Mesenchymal stem cell (in vitro differentiated cells and primary cell): Measurements from ENCODE around the gene TRHDE.

ENCODE experiments used
- DNase-seq: peaks from one replicate; pipeline ENCODE4 v3.0.0-alpha.2; 2013
- H2AFZ ChIP-seq: one replicate; pipeline ENCODE4 v1.6.1; 2013; ENCODE audit warnings: low read depth, mild to moderate bottlenecking, control low read depth, inconsistent platforms, low read length, moderate library complexity
- H2AK5ac ChIP-seq: 2 replicates; pipeline ENCODE4 v1.6.1; 2013; ENCODE audit warnings: low read length, moderate library complexity, mild to moderate bottlenecking, inconsistent platforms; ENCODE audit not compliant: severe bottlenecking
- H2BK120ac ChIP-seq: one replicate; pipeline ENCODE4 v1.6.1; 2013; ENCODE audit warnings: low read depth, mild to moderate bottlenecking, inconsistent platforms, low read length, moderate library complexity
- H2BK12ac ChIP-seq, 2 experiments: one replicate each; pipeline ENCODE4 v1.6.1; 2013; ENCODE audit warnings: inconsistent platforms in 2 of 2, low read length in 2 of 2, mild to moderate bottlenecking in 2 of 2, moderate library complexity in 2 of 2, control low read depth in 1 of 2
- H2BK15ac ChIP-seq: one replicate; pipeline ENCODE4 v1.6.1; 2013; ENCODE audit warnings: mild to moderate bottlenecking, low read depth, inconsistent platforms; ENCODE audit not compliant: poor library complexity, severe bottlenecking
- H2BK5ac ChIP-seq: 2 replicates; pipeline ENCODE4 v1.6.1; 2013; ENCODE audit warnings: low read depth, mild to moderate bottlenecking, low read length, control low read depth, inconsistent platforms; ENCODE audit not compliant: poor library complexity, severe bottlenecking
- H3K14ac ChIP-seq, 2 experiments: one replicate each; pipeline ENCODE4 v1.6.1; 2013; ENCODE audit warnings: inconsistent platforms in 2 of 2, low read length in 2 of 2, control low read depth in 1 of 2, mild to moderate bottlenecking in 1 of 2, moderate library complexity in 1 of 2
- H3K18ac ChIP-seq, 2 experiments: one replicate each; pipeline ENCODE4 v1.6.1; 2013; ENCODE audit warnings: inconsistent platforms in 2 of 2, low read length in 2 of 2, control low read depth in 1 of 2, low read depth in 1 of 2, mild to moderate bottlenecking in 1 of 2
- H3K23ac ChIP-seq, 2 experiments: one replicate each; pipeline ENCODE4 v1.6.1; 2013; ENCODE audit warnings: inconsistent platforms in 2 of 2, low read length in 2 of 2, mild to moderate bottlenecking in 2 of 2, moderate library complexity in 2 of 2, control low read depth in 1 of 2
- H3K27ac ChIP-seq: 2 replicates; pipeline ENCODE4 v1.5.1; 2013; ENCODE audit warnings: mild to moderate bottlenecking, moderate library complexity, low read length, control low read depth, inconsistent platforms; ENCODE audit not compliant: poor library complexity, severe bottlenecking
- H3K27me3 ChIP-seq, 2 experiments: 2 replicates each; pipeline versions ENCODE4 v1.6.1 to v1.7.0; 2013; ENCODE audit warnings: low read length in 2 of 2, mild to moderate bottlenecking in 2 of 2, moderate library complexity in 2 of 2, control low read depth in 1 of 2, inconsistent platforms in 1 of 2; ENCODE audit not compliant: control insufficient read depth in 1 of 2, insufficient read depth in 1 of 2
- H3K36me3 ChIP-seq, 2 experiments: 2 replicates each; pipeline versions ENCODE4 v1.6.1 to v1.7.0; 2013; ENCODE audit warnings: low read length in 2 of 2, control low read depth in 1 of 2, inconsistent platforms in 1 of 2, low read depth in 1 of 2, mild to moderate bottlenecking in 1 of 2; ENCODE audit not compliant: insufficient read depth in 2 of 2, control insufficient read depth in 1 of 2
- H3K4ac ChIP-seq, 2 experiments: one replicate each; pipeline ENCODE4 v1.6.1; 2013; ENCODE audit warnings: inconsistent platforms in 2 of 2, low read length in 2 of 2, mild to moderate bottlenecking in 2 of 2, moderate library complexity in 2 of 2, control low read depth in 1 of 2, low read depth in 1 of 2
- H3K4me1 ChIP-seq: 2 replicates; pipeline ENCODE4 v1.6.1; 2013; ENCODE audit warnings: low read depth, low read length, control low read depth; ENCODE audit not compliant: control insufficient read depth, insufficient read depth
- H3K4me2 ChIP-seq: 2 replicates; pipeline ENCODE4 v1.6.1; 2013; ENCODE audit warnings: low read length, mild to moderate bottlenecking, inconsistent platforms; ENCODE audit not compliant: poor library complexity, severe bottlenecking
- H3K4me3 ChIP-seq, 2 experiments: 2 replicates each; pipeline versions ENCODE4 v1.5.1 to v1.7.0; 2013; ENCODE audit warnings: low read length in 2 of 2, mild to moderate bottlenecking in 2 of 2, control low read depth in 1 of 2, low read depth in 1 of 2; ENCODE audit not compliant: insufficient read depth in 1 of 2
- H3K79me1 ChIP-seq: replicated peaks from 2 replicates; pipeline ENCODE4 v1.6.1; 2013; ENCODE audit warnings: mild to moderate bottlenecking, control low read depth, low read length, inconsistent platforms; ENCODE audit not compliant: poor library complexity, severe bottlenecking
- H3K9ac ChIP-seq: 2 replicates; pipeline ENCODE4 v1.7.0; 2013; ENCODE audit warnings: mild to moderate bottlenecking, low read length, moderate library complexity
- H3K9me3 ChIP-seq: 2 replicates; pipeline ENCODE4 v1.7.0; 2013; ENCODE audit warnings: mild to moderate bottlenecking, low read length; ENCODE audit not compliant: control insufficient read depth
- H4K8ac ChIP-seq: one replicate; pipeline ENCODE4 v1.6.1; 2013; ENCODE audit warnings: inconsistent platforms, mild to moderate bottlenecking, low read length, moderate library complexity
- H4K91ac ChIP-seq: one replicate; pipeline ENCODE4 v1.6.1; 2013; ENCODE audit warnings: mild to moderate bottlenecking, low read length, inconsistent platforms
- WGBS: methylation state at CpG from one replicate; pipeline ENCODE4 v1.1.7; 2013; ENCODE audit warnings: mixed read lengths; 5-methylcytosine and 5-hydroxymethylcytosine counted together

Gene TRHDE

GRCh38 chr12:72502546-72502945 lies 230.4 kb downstream of the TRHDE start:
- Histone ChIP-seq H2AK5ac (no peak overlapping the region), H3K9me3 (no peaks in the 10 kb centered on the region), H3K14ac (no peak overlapping the region), H3K23ac (no peak overlapping the region), H2BK15ac (no peak overlapping the region), H2BK12ac (no peak overlapping the region), H3K27ac (no peak overlapping the region), H3K9ac (no peak overlapping the region), H3K4me1 (no peaks in the 10 kb centered on the region), H4K91ac (no peak overlapping the region), H3K36me3 (no peaks in the 10 kb centered on the region), H3K18ac (no peak overlapping the region), H3K4me3 (no peak overlapping the region), H3K4me2 (no peak overlapping the region), H4K8ac (no peak overlapping the region), H2BK120ac (no peak overlapping the region), H2BK5ac (no peak overlapping the region), H3K27me3 (no peaks in the 10 kb centered on the region), H2AFZ (no peak overlapping the region), H3K4ac (no peak overlapping the region), H3K79me1 (no peaks in the 10 kb centered on the region)
- WGBS = 88% methylated on average over 2 of the region's 3 CpGs
- no peak for DNase-seq

- no peaks in the 10 kb centered on the region for H3K27me3 ChIP-seq
- H3K4ac ChIP-seq = no peak overlapping the region
These were observed 233.1 kb downstream of the TRHDE start for GRCh38 chr12:72505227-72505626.

GRCh38 chr12:72509891-72510290 lies 237.7 kb downstream of the TRHDE start:
- Histone ChIP-seq H3K9ac (no peak overlapping the region), H4K8ac (no peak overlapping the region), H2BK15ac (no peak overlapping the region), H3K36me3 (no peaks in the 10 kb centered on the region), H3K18ac (no peak overlapping the region), H3K4me1 (peaks cover 1% of the 10 kb centered on the region), H2AK5ac (peak overlapping the region; percentile 71), H3K27me3 (no peaks in the 10 kb centered on the region), H2BK5ac (no peak overlapping the region), H3K79me1 (no peaks in the 10 kb centered on the region), H2BK12ac (no peak overlapping the region), H3K27ac (no peak overlapping the region), H3K4ac (no peak overlapping the region), H3K4me2 (no peak overlapping the region), H4K91ac (no peak overlapping the region), H2BK120ac (no peak overlapping the region), H2AFZ (no peak overlapping the region), H3K4me3 (no peak overlapping the region), H3K23ac (no peak overlapping the region), H3K14ac (no peak overlapping the region), H3K9me3 (no peaks in the 10 kb centered on the region)
- WGBS = no CpG with 5 or more reads among the region's 1 CpG
- DNase-seq = no peak

More at GRCh38 chr12:72505227-72505626, 233.1 kb downstream of the TRHDE start:
- Histone ChIP-seq H2AK5ac (no peak overlapping the region), H3K4me1 (peaks cover 1% of the 10 kb centered on the region), H2BK120ac (no peak overlapping the region), H3K4me3 (no peak overlapping the region), H4K8ac (no peak overlapping the region), H3K18ac (no peak overlapping the region), H3K9ac (no peak overlapping the region), H2BK15ac (no peak overlapping the region), H4K91ac (no peak overlapping the region), H2AFZ (no peak overlapping the region), H3K14ac (no peak overlapping the region), H2BK12ac (no peak overlapping the region), H3K9me3 (no peaks in the 10 kb centered on the region), H3K79me1 (no peaks in the 10 kb centered on the region), H3K4me2 (no peak overlapping the region), H3K27ac (no peak overlapping the region), H2BK5ac (no peak overlapping the region), H3K23ac (no peak overlapping the region), H3K36me3 (no peaks in the 10 kb centered on the region)
- no CpG with 5 or more reads among the region's 1 CpG for WGBS
- DNase-seq = no peak

GRCh38 chr12:72510772-72511171 lies 238.6 kb downstream of the TRHDE start:
- Histone ChIP-seq H3K9ac (no peak overlapping the region), H3K4ac (no peak overlapping the region), H2BK12ac (no peak overlapping the region), H3K36me3 (no peaks in the 10 kb centered on the region), H3K27me3 (no peaks in the 10 kb centered on the region), H3K79me1 (no peaks in the 10 kb centered on the region), H3K23ac (no peak overlapping the region), H2BK5ac (no peak overlapping the region), H3K4me2 (no peak overlapping the region), H4K8ac (no peak overlapping the region), H2BK120ac (no peak overlapping the region), H3K4me3 (no peak overlapping the region), H3K9me3 (no peaks in the 10 kb centered on the region), H3K14ac (no peak overlapping the region), H2BK15ac (no peak overlapping the region), H4K91ac (no peak overlapping the region), H2AK5ac (no peak overlapping the region), H3K4me1 (peaks cover 1% of the 10 kb centered on the region), H2AFZ (no peak overlapping the region), H3K18ac (no peak overlapping the region), H3K27ac (peak overlapping the region; percentile 28)
- no peak for DNase-seq
- WGBS = 83% methylated on average over 1 of the region's 1 CpG
